GM13977 (cell line): ENCODE results near the gene SLC29A1.

ENCODE experiments used
- DNase-seq: peaks from one replicate; pipeline ENCODE4 v3.0.0; 2012; ENCODE audit warnings: low spot score
- CTCF ChIP-seq: IDR thresholded peaks from 2 replicates; pipeline ENCODE4 v1.5.1; 2012; ENCODE audit warnings: mild to moderate bottlenecking, control low read depth; ENCODE audit not compliant: insufficient read depth; ENCODE audit errors: extremely low read depth, missing control alignments
- in situ Hi-C: fragments of 300-500 bp; cut with MboI; formaldehyde crosslinking; loops from one replicate; pipeline ENCODE4 v1.12.0; 2022; ENCODE audit warnings: low sequenced_read_pairs, low pct_unique_long_range_greater_than_20kb, mixed read lengths, inconsistent platforms; ENCODE audit not compliant: unreplicated experiment

The SLC29A1 gene

DNA sequence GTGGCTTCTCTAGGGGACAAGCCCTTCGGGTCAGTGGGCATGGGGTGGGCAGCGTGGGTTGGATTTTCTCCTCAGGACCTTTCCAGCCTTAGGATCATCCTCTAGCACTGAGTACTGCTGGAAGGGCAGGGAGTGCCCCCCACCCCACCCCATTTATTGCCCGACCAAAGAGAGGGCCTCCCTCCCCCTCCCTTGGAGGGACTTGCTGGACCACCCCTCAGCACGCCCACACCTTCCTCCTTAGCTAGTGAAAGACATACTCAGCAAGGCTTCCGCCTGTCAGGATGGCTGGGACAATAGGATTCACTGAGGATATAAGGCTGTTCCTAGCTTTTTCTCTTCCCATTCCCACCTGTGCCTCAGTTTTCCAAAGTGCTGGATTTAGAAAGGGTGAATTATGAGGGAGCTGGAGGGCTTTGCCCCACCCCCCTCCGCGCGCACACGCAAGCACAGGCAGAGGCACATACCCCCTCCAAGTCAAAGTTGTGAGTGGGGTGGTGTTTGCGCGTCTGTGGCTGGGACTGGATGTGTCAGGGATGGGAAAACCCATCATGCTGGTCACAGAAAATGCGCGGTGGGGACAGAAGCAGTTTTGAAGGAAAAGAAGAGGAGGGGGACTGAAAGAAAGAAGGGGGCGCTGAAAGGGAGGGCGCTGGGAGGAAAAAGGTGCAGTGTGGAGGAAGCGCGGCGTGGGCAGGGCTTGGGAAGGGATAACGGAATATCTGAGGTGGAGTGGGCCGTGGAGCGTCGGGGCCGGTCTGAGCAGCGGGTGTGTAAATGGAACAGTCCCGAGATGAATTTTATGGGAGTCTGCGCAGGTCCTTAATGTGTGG lies 693 bp upstream of the SLC29A1 start:
- no peak for DNase-seq
- in situ Hi-C loops = no loop called here

GRCh38 chr6:44224029-44224964 lies 902 bp downstream of the SLC29A1 start:
- TF ChIP-seq CTCF = peak; percentile 20
- in situ Hi-C loops = no loop called here

More for the DNA sequence above, 693 bp upstream of the SLC29A1 start:
- no peak for TF ChIP-seq CTCF

GRCh38 chr6:44224965-44225305 lies 1.5 kb downstream of the SLC29A1 start:
- no peak for TF ChIP-seq CTCF
- DNase-seq = no peak
- in situ Hi-C loops = no loop called here

More at GRCh38 chr6:44224029-44224964, 902 bp downstream of the SLC29A1 start:
- no peak for DNase-seq

GRCh38 chr6:44225579-44226325 lies 2.4 kb downstream of the SLC29A1 start:
- peak; percentile 18 for DNase-seq
- no peak for TF ChIP-seq CTCF
- in situ Hi-C loops = no loop called here

GRCh38 chr6:44226368-44227147 lies 3.2 kb downstream of the SLC29A1 start:
- in situ Hi-C loops = no loop called here
- TF ChIP-seq CTCF = no peak
- DNase-seq = peak; percentile 9
